ENCODE measurements around the gene STK36.

The STK36 gene

GRCh38 chr2:218726004-218726574, 54.2 kb downstream of the STK36 start:
- ATAC-seq (replicated peaks; ENCODE audit: extremely low read depth, poor library complexity, severe bottlenecking), result no peak
- peaks cover 16% of the 10 kb centered on the region for H3K4me1 Mint-ChIP-seq
- H3K9me3 Mint-ChIP-seq, result peaks cover 10% of the 10 kb centered on the region
- no peak overlapping the region for H3K4me3 Mint-ChIP-seq
- peaks cover 9% of the 10 kb centered on the region for H3K36me3 Mint-ChIP-seq (ENCODE audit: insufficient read depth)
- H3K27me3 Mint-ChIP-seq, result no peaks in the 10 kb centered on the region
- DNase-seq (ENCODE audit: low spot score in 2 of 2), result no peak
- H3K27ac Mint-ChIP-seq (ENCODE audit: low read depth), result no peak overlapping the region

GRCh38 chr2:218727502-218728165, 55.7 kb downstream of the STK36 start:
- Mint-ChIP-seq H3K27me3 (no peaks in the 10 kb centered on the region), H3K36me3 (ENCODE audit: insufficient read depth) (peaks cover 9% of the 10 kb centered on the region), H3K27ac (ENCODE audit: low read depth) (no peak overlapping the region), H3K4me3 (no peak overlapping the region), H3K9me3 (peaks cover 10% of the 10 kb centered on the region), H3K4me1 (peaks cover 11% of the 10 kb centered on the region)
- ATAC-seq (replicated peaks; ENCODE audit: extremely low read depth, poor library complexity, severe bottlenecking) (no peak), DNase-seq (ENCODE audit: low spot score in 2 of 2) (no peak)

- Mint-ChIP-seq H3K9me3 (peaks cover 10% of the 10 kb centered on the region), H3K27ac (ENCODE audit: low read depth) (no peak overlapping the region), H3K27me3 (no peaks in the 10 kb centered on the region), H3K4me3 (no peak overlapping the region), H3K36me3 (ENCODE audit: insufficient read depth) (peaks cover 9% of the 10 kb centered on the region), H3K4me1 (peaks cover 11% of the 10 kb centered on the region)
- ATAC-seq (replicated peaks; ENCODE audit: extremely low read depth, poor library complexity, severe bottlenecking), result no peak
- no peak for DNase-seq (ENCODE audit: low spot score in 2 of 2)
These were observed 57.8 kb downstream of the STK36 start for GRCh38 chr2:218729640-218730039.

GRCh38 chr2:218732052-218732760, 60.3 kb downstream of the STK36 start:
- Mint-ChIP-seq H3K9me3 (peaks cover 5% of the 10 kb centered on the region), H3K27me3 (no peaks in the 10 kb centered on the region), H3K27ac (ENCODE audit: low read depth) (no peak overlapping the region), H3K4me3 (no peak overlapping the region), H3K36me3 (ENCODE audit: insufficient read depth) (peaks cover 9% of the 10 kb centered on the region), H3K4me1 (peaks cover 11% of the 10 kb centered on the region)
- DNase-seq (ENCODE audit: low spot score in 2 of 2), result no peak
- no peak for ATAC-seq (replicated peaks; ENCODE audit: extremely low read depth, poor library complexity, severe bottlenecking)

- H3K4me1 Mint-ChIP-seq, result peaks cover 11% of the 10 kb centered on the region
- H3K27ac Mint-ChIP-seq (ENCODE audit: low read depth), result no peak overlapping the region
- peaks cover 8% of the 10 kb centered on the region for H3K36me3 Mint-ChIP-seq (ENCODE audit: insufficient read depth)
- H3K27me3 Mint-ChIP-seq, result no peaks in the 10 kb centered on the region
- peaks cover 2% of the 10 kb centered on the region for H3K9me3 Mint-ChIP-seq
- H3K4me3 Mint-ChIP-seq, result no peak overlapping the region
- ATAC-seq (replicated peaks; ENCODE audit: extremely low read depth, poor library complexity, severe bottlenecking) (no peak), DNase-seq (ENCODE audit: low spot score in 2 of 2) (no peak)
These were observed 60.9 kb downstream of the STK36 start for GRCh38 chr2:218732761-218733158.

GRCh38 chr2:218733171-218734021, 61.5 kb downstream of the STK36 start:
- H3K27me3 Mint-ChIP-seq, result no peaks in the 10 kb centered on the region
- no peak overlapping the region for H3K27ac Mint-ChIP-seq (ENCODE audit: low read depth)
- H3K4me3 Mint-ChIP-seq, result no peak overlapping the region
- peaks cover 11% of the 10 kb centered on the region for H3K4me1 Mint-ChIP-seq
- peaks cover 10% of the 10 kb centered on the region for H3K36me3 Mint-ChIP-seq (ENCODE audit: insufficient read depth)
- DNase-seq (ENCODE audit: low spot score in 2 of 2) (no peak), ATAC-seq (replicated peaks; ENCODE audit: extremely low read depth, poor library complexity, severe bottlenecking) (peak; percentile 67)
- H3K9me3 Mint-ChIP-seq, result no peaks in the 10 kb centered on the region

GRCh38 chr2:218734190-218734975, 62.5 kb downstream of the STK36 start:
- peaks cover 10% of the 10 kb centered on the region for H3K36me3 Mint-ChIP-seq (ENCODE audit: insufficient read depth)
- DNase-seq (ENCODE audit: low spot score in 2 of 2) (no peak), ATAC-seq (replicated peaks; ENCODE audit: extremely low read depth, poor library complexity, severe bottlenecking) (no peak)
- H3K9me3 Mint-ChIP-seq, result no peaks in the 10 kb centered on the region
- no peaks in the 10 kb centered on the region for H3K27me3 Mint-ChIP-seq
- H3K4me1 Mint-ChIP-seq, result peaks cover 11% of the 10 kb centered on the region
- no peak overlapping the region for H3K4me3 Mint-ChIP-seq
- no peak overlapping the region for H3K27ac Mint-ChIP-seq (ENCODE audit: low read depth)

GRCh38 chr2:218736531-218736930, 64.6 kb downstream of the STK36 start:
- DNase-seq (ENCODE audit: low spot score in 2 of 2), result no peak
- peaks cover 11% of the 10 kb centered on the region for H3K4me1 Mint-ChIP-seq
- no peaks in the 10 kb centered on the region for H3K9me3 Mint-ChIP-seq
- H3K4me3 Mint-ChIP-seq, result no peak overlapping the region
- H3K27ac Mint-ChIP-seq (ENCODE audit: low read depth), result no peak overlapping the region
- peaks cover 9% of the 10 kb centered on the region for H3K36me3 Mint-ChIP-seq (ENCODE audit: insufficient read depth)
- no peak for ATAC-seq (replicated peaks; ENCODE audit: extremely low read depth, poor library complexity, severe bottlenecking)
- H3K27me3 Mint-ChIP-seq, result no peaks in the 10 kb centered on the region

- ATAC-seq (replicated peaks; ENCODE audit: extremely low read depth, poor library complexity, severe bottlenecking), result no peak
These were observed 71.2 kb downstream of the STK36 start for GRCh38 chr2:218743068-218743467.

GRCh38 chr2:218744615-218745014, 72.7 kb downstream of the STK36 start:
- ATAC-seq (replicated peaks; ENCODE audit: extremely low read depth, poor library complexity, severe bottlenecking), result no peak
- Mint-ChIP-seq H3K27me3 (no peaks in the 10 kb centered on the region), H3K27ac (ENCODE audit: low read depth) (no peak overlapping the region), H3K4me3 (no peak overlapping the region), H3K4me1 (no peaks in the 10 kb centered on the region), H3K36me3 (ENCODE audit: insufficient read depth) (peaks cover 18% of the 10 kb centered on the region), H3K9me3 (no peaks in the 10 kb centered on the region)
- DNase-seq (ENCODE audit: low spot score in 2 of 2), result no peak

More at GRCh38 chr2:218743068-218743467, 71.2 kb downstream of the STK36 start:
- no peaks in the 10 kb centered on the region for H3K9me3 Mint-ChIP-seq
- no peak for DNase-seq (ENCODE audit: low spot score in 2 of 2)
- H3K27me3 Mint-ChIP-seq, result no peaks in the 10 kb centered on the region
- H3K27ac Mint-ChIP-seq (ENCODE audit: low read depth), result no peak overlapping the region
- H3K4me1 Mint-ChIP-seq, result no peaks in the 10 kb centered on the region
- H3K4me3 Mint-ChIP-seq, result no peak overlapping the region
- peaks cover 17% of the 10 kb centered on the region for H3K36me3 Mint-ChIP-seq (ENCODE audit: insufficient read depth)

- ATAC-seq (replicated peaks; ENCODE audit: extremely low read depth, poor library complexity, severe bottlenecking), result no peak
- Mint-ChIP-seq H3K4me3 (no peak overlapping the region), H3K4me1 (no peaks in the 10 kb centered on the region), H3K9me3 (no peaks in the 10 kb centered on the region), H3K27ac (ENCODE audit: low read depth) (no peak overlapping the region), H3K27me3 (no peaks in the 10 kb centered on the region), H3K36me3 (ENCODE audit: insufficient read depth) (peaks cover 24% of the 10 kb centered on the region)
- DNase-seq (ENCODE audit: low spot score in 2 of 2), result no peak
These were observed 73.3 kb downstream of the STK36 start for GRCh38 chr2:218745160-218745558.
